ENCODE data around the gene ROPN1B.

The ROPN1B gene

DNA sequence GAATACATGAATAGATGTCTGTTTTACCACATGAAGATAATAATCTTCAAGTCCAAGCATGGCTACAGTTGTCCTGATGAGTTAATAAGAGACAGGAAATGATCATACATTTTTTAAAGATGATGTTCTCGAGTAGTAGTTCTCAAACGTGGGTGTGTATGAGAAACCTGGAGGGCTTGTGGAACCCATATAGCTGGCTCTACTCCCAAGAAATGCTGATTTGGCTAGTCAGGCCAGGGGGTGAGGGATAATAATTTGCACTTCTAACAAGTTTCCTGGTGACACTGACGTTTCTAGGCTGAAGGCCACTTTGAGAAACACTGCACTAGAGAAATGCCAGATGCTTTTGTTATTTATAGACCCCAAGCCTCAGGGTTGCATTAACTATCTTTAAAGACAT lies 37.0 kb downstream of the ROPN1B start:
- no peak for DNase-seq

DNA sequence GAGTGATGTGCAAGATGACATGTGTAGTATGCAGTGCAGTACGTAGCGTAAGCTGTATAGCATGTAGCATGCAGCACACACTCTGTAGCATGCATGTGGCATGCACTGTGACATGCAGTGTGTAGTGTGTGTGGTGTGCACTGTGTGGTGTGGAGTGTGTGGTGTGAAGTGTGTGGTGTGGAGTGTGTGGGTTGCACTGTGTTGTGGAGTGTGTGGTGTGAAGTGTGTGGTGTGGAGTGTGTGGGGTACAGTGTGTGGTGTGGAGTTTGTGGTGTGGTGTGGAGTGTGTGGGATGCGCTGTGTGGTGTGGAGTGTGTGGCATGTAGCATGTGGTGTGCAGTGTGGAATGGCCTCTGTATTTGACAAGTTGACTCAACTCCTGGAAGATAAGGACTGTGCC lies 39.2 kb downstream of the ROPN1B start:
- DNase-seq: no peak

DNA sequence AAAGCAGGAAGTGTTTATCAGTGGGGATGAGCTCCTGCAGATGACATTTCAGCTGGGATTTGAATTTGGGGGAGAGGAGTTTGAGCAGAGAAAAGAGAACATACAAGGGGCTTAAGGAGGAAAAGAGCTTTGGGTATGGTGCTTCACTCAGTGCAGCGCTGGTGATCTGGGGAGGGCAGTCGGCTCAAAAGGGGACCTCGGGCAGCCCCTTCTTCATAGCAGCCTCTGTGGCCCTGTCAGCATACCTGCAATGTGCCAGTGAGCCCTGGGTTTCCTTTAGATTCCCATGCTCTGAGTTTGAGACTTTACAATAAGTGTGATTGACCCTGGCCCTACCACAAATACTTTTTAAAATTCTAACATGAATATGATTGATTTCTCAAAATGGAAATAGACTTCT lies 40.2 kb downstream of the ROPN1B start:
- no peak for DNase-seq

DNA sequence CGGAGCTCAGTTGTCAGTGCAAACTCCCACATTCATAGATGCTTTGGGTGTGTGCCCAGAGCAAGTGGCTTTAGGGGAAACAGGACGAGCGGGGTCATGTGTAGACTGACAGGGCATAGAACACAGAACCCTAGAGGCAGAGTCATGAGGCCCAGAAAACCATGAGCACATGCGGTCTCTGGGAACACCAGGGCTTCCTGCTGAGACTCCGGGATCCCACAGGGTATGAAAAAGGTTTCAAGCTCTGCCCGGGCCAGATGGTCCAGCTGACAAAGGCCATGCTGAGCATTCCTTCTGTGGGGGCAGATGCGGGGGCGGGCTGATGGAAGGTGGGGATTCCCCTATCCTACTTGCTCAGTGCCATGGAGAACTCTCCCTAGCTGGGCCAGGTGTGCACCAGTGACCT lies 44.8 kb downstream of the ROPN1B start:
- DNase-seq: no peak

DNA sequence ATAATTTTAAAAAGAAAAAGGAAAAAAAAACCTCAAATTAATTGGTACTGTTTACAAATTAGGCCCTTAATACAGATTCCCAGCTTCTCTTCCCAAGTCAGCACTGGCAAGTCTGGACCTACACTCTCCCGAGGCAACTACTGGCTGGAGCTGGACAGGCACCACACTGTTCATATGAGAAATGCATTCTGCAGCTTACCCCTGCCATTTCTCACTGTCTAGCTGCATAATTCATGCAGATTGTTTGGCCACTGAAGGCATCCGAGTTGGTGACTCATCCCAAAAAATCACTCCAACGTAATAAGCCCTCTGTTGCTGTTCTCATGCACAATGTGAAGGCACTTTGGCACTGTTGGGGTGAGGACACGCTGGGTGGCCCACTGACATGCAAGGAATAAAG lies 45.3 kb downstream of the ROPN1B start:
- no peak for DNase-seq

DNA sequence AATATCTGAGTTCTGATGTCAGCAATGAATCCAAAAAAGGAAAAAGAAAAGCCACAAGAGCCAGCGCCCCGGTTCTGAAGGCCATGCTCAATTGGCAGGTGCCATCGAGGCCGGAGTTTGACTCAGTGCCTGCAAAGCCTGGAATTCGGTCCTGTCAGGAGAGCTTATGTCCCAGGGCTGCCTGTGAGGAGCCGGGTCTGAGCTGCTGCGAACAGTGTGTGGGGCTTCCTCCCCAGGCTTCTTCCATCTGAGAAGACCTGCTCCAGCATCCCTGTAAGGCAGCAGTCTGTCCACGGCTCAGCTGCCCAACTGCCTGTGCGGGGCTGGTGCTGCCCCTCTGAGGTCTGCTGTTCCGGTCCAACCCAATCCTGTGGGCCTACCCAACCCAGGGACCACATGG lies 46.1 kb downstream of the ROPN1B start:
- DNase-seq: no peak

DNA sequence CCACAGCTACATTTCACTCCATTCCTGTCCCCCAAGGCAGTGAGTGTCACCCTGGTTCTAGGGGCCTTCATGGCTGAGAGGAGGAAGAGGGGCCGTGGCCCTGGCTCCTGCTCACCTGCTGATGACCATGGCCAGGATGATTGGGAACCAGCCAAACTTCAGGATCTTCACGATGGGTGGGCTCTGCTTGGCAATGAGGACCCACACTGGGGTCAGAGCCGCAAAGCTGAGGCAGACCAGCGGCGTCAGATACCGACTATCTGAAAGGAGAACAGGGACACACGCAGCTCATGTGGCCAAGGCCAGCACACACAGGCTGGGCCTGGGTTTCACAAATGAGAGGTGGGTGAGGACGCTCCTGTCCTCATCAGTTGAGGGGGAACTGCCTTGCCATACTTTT lies 47.6 kb downstream of the ROPN1B start:
- no peak for DNase-seq

DNA sequence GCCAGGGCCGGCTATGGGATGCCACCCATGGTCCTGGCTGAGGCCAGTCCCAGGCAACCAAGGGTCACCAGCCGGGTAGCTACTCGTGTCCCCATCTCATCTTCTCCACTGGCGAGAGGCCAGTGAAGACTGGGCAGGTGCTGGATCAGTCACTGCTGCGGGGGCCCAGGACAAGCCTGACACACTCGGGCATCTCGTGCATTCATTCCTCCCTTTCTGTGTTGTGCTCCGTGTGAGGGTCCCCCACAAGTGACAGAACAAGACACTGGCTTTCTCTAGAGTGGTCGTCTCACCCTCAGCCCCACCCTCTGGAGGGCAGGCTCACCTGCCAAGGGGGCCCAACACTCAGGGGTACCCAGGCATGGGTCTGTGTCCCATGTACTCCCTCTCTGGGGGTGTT lies 48.4 kb downstream of the ROPN1B start:
- no peak for DNase-seq

DNA sequence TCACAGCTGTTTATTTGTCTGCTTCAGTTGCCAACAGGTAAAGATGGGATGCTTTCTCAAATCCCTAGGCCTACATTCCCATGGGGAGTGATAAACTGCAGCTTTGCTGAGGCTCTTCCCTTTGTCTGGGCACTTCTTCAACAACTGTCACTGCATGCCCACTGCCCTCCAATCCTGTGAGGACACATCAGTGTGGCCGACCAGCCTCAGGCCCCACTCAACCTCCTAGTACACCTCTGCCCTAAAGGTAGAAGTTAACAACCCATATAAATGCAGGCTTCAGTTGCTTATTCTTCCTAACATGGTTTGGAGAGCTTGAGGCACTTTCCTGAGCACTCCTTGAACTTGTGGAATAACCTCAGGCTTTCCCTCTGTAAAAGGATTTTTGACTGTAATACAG lies 49.6 kb downstream of the ROPN1B start:
- DNase-seq: no peak

DNA sequence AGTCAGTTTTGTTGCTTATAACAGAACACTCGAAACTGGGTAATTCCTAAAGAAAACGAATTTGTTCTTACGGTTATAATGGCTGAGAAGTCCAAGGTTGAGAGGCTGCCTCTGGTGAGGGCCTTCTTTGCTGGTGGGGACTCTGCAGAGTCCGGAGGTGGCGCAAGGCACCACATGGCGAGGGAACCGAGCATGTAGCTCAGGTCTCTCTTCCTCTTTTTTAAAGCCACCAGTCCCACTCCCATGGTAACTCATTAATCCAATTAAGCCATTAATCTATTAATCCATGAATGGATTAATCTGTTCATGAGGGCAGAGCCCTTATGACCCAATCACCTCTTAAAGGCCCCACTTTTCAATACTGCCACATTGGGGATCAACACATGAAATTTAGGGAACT lies 50.0 kb downstream of the ROPN1B start:
- no peak for DNase-seq

DNA sequence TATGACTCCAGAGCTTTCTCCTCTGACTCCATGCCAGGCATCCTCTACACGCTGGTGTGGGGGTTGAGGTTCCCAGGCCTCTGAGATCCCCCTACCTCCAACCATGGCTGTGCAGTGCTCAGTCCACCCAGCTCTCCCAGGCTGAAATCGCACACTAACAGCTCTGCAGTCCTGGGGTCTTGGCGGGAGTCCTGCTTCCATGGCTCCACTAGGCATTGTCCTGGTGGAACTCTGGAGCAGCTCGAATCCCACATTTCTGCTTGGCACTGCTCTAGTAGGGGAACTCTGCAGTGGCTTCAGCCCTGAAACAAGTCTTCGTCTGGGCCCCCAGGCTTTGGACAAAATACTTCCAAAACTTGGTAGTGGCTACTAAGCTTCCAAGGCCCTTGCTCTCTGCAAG lies 50.7 kb downstream of the ROPN1B start:
- no peak for DNase-seq

DNA sequence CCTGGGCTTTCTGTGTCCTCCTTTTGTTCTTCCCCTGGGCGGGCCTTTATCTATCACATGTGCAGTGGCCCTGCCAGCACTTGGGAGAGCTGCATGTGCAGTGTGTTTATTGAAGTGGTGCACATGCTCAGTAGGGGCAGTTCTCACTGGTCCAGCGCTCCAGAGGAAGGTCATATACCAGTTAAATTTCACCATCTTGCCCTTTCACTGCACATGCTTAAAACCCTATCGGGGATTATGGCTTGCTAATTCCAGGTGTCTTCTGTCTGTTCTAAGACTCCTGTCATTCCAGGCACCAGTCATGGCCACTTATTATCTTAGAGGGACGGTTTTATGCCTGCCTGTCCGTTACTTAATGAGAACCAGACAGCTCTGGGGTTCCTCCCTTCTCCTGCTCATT lies 52.2 kb downstream of the ROPN1B start:
- no peak for DNase-seq

DNA sequence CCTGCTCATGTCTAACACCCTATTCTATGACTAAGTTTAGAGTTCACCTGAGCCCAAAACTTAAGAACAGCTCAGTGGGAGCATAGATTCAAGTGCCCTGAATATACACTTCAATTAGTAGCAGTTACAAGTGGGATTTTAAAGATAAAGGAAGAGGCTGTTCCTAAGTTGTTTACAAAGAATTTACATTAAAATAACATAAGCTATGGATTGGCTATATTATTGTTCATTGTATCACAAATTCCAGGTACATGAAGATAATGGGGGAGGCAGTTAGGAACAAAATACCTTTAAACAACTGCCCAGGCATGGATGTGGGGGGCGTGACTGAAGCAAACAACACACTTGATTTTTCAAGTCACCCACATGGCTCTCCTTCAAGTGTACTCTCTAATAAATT lies 52.7 kb downstream of the ROPN1B start:
- no peak for DNase-seq

DNA sequence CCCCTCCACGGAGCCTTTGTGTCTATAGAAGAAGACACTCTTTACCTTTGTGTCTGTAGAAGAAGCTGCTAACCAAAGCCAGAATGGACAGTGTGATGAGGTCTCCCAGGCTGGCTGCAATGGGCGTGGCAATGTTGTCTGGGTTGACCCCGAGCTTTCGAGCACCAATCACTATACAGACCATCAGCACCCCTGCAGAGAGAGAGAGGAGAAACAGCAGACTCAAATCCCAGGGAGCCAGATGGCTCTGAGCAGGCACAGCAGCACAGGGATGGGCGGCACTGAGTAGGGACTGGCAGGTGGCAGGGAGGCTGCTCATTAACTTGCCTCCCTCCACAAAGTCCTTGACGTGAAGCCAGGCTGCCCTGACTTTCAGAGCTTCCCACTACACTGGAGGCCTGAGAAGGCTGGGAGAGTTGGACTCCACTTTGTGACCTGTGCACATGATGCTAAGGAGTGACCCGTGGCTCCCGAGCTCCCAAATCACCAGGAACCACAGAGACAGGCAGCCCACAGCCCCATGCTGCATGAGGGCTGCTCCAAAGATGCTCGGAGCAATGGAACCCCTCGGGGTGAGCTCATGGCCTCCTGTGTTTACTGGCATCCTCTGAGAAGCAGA lies 53.9 kb downstream of the ROPN1B start:
- no peak for DNase-seq

DNA sequence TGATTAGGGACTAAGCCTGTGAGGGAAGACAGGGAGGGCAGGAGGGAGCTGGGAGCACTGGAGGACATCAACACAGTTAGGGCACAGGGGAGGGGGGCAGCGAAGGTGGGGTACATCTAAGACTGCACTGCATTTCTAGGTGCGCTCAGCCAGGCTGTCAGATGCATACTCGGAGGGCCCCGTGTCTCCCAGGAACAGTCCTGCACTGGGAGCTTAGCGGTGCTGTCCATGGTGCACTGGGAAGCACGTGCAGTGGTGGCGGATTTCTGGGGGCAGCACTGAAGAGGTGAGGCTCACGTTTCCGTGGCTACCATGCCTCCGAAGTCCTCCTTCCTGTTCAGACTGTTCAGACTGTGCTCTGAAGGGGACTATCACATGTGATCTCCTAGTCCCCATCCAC lies 54.4 kb downstream of the ROPN1B start:
- DNase-seq: no peak

DNA sequence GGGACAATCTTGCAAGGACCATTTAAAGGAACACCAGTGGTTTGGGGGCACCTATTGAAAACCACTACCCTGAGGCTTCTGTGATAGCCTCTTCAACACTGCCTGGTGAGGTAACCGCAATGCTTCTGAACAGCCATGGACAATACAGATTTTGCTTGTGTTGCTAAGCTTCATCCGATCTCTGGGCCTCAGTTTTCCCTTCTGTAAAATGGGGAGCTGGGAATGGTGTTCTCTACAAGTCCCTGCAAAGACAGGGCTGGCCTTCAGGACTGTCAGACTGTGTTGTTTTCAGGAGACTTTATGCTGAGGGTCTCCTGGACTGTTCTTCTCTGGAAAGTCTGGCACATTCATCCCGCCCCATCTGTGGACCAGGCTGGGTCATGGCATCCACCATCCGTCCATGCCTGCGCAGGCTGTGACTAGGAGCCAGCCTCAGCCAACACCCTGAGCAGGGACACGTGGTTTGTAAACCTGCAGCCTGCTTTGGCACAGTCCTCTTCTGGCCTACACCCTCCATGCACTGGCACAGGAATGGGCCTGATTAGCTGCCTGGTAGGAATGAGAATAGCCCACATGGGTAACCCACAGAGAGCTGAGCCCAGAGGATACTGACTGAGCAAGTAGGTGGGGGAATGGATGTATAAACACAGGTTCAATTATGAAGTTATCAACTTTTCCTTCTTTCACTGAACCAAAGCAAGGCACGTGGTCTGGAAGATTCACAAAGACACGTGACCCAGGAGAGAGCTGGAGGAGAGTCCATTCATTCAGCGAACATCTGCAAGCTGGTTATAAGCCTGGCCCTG lies 55.3 kb downstream of the ROPN1B start:
- no peak for DNase-seq

DNA sequence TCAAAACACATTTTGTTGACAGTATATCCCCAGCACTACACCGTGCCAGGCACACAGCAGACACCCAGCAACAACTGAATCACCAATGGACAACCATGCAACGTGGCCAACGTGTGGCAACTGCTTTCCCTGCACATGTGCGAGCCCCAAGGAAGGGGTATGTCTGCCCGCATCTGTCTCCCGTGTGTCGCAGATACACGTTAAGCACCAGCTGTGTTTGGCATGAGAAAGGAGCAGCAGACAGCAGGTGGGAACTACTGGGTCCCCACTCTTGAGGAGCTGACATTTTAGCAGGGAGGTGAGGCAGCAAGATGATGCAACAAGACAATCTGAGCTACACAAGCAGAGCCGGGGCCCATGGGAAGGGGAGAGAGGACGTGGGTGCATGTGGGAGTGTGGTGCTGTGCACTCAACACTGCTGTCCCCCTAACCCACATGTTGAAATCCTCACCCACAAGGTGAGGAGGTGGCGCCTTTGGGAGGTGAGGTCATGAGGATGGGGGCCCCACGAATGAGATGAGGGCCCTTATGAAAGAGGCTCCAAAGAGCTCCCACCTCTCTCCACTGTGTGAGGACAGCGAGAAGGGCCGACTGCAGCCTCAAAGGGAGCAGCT lies 56.2 kb downstream of the ROPN1B start:
- DNase-seq: no peak

DNA sequence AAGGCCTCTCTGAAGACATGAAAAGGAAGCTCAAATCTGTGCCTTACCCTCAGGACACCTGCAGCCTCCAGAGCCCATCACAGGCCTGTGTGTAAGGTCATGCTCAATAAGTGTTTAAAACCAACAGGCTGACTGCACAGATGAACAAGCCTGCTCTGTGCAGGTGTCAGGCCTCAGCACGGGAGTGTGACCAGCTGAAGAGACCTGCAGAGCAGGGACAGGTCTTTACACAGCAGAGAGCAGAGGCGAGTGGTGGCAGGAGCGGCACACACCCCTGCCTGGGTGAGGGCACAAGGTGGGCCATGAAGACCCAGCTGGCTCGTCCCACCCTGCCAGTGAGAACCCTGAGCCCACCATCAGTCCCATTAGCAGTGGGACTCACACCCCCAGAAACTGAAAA lies 56.9 kb downstream of the ROPN1B start:
- DNase-seq: no peak

DNA sequence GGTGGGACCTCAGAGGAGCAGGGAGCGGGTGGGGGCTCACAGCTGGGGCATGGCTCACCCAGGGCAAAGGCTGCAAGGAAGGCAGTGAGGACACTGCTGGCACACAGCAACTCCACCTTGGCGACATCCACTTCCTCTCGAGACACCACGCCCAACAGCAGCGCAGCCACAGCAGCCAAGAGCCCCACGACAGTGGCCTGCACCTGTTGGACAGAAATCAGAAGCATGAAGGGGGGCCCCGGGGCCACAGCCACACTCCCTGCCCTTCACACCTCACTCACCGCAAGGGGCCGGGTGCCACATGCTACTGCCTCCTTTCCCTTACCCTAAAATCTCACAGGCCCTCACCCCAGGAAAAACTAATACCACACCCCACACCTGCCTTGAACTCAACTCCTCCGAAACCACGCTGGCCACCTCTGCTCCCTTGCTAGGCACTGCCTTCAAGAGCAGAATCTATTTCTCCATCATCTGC lies 57.3 kb downstream of the ROPN1B start:
- no peak for DNase-seq

DNA sequence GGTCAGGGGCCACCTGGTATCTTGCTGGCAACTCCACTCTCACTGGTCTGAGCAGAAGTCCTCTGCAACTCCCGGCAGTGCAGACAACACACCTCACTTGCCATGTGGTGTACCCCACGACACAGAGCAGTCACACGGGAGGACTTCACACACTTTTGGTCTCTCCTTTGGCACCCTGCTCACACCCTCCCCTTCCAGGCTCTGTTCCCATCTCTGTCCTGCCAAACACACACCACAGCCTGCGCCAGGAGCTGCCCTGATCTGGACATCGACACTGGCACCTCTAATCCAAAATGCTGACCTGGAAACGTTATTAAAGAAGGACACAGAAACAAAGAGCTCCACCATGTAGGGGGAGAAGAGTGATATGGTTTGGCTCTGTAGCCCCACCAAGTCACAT lies 57.8 kb downstream of the ROPN1B start:
- no peak for DNase-seq

DNA sequence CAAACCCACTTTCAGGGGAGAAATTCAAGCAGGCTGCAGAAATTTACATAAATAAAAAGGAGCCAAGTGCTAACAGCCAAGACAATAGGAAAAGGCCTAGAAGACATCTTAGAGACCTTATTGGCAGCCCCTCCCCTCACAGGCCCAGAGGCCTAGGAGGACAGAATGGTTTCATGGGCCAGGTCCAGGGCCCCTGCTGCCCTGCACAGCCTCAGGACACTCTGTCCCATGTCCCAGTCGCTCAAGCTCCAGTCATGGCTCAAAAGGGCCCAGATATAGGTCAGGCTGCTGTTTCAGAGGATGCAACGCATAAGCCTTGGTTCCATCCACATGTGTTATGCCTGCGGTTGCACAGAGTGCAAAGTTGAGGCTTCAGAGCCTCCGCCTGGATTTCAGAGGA lies 59.1 kb downstream of the ROPN1B start:
- DNase-seq: no peak

DNA sequence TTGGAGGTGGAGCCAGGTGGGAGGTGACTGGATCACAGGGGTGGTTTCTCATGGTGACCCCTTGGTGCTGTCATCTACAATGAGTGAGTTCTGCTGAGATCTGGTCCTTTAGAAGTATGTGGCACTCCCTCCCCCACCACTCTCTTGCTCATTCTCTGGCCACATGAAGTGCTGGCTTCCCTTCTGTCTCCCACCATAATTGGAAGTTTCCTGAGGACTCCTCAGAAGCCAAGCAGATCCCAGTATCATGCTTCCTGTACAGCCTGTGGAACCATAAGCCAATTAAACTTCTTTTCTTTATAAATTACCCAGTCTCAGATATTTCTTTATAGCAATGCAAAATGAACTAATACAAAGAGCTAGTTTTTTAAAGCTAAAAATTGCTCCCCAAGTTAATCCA lies 60.3 kb downstream of the ROPN1B start:
- no peak for DNase-seq

DNA sequence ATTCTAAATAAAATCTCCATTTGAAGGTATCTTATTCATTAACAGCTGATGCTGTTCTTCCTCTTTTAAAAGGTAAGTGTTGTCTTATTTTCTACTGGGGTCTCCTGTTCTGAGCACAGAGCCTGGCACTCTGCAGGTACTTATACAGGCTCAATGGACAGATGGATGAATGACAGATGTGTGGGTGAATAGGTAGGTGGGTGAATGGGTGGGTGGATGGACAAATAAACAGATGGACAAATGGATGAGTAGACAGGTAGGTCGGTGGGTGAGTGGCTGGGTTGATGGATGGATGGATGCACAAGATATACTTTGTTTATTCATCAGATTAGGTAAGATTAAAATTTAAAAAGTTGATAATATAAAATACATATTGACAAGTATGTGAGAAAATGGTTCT lies 61.5 kb downstream of the ROPN1B start:
- DNase-seq: no peak

DNA sequence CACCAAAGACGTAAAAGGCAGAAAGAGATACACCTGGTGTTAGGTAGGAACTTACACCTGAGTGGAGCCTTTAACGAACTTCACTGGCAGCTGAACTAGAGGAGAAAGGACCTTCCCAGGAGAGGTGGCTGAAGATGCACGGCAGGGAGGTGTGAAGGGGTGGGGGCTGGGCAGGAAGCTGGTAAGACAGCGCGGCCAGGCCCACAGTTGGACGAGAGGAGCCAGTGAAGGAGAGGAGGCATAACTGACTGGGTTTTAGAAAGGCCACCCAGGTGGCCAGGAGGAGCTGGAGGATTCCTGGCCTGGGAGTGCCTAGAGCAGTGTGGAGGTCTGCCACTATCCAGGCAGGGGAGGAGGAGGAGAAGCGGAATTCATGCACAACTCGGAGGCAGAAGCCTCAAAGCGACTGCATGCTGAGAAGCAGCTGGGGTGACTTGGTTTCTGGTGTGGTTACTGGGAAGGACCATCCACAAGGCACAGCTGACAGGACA lies 63.0 kb downstream of the ROPN1B start:
- DNase-seq: no peak
